GM15510 (cell line): ENCODE results near the gene FAM120AOS.
A peak's percentile ranks its signal among the peaks of the same experiment; 100 is the strongest.

Experiments
- POLR2A ChIP-seq: IDR thresholded peaks from 3 replicates; pipeline ENCODE4 v1.6.1; 2011; ENCODE audit warnings: borderline replicate concordance; ENCODE audit not compliant: insufficient read length; ENCODE audit errors: extremely low read depth

The FAM120AOS gene

GRCh38 chr9:93453047-93453914 lies at the start of gene FAM120AOS:
FAM120AOS (minus strand) TSS chr9:93453581; CDS start chr9:93452709, 872 bp downstream.
- TF ChIP-seq POLR2A, result peak; percentile 63

- TF ChIP-seq POLR2A, result no peak
Observed at GRCh38 chr9:93501406-93501805, 48.0 kb upstream of the FAM120AOS start.

- TF ChIP-seq POLR2A, result no peak
Observed at GRCh38 chr9:93500571-93501298, 47.4 kb upstream of the FAM120AOS start.

GRCh38 chr9:93496285-93496684 lies 42.9 kb upstream of the FAM120AOS start:
- TF ChIP-seq POLR2A, result no peak

DNA sequence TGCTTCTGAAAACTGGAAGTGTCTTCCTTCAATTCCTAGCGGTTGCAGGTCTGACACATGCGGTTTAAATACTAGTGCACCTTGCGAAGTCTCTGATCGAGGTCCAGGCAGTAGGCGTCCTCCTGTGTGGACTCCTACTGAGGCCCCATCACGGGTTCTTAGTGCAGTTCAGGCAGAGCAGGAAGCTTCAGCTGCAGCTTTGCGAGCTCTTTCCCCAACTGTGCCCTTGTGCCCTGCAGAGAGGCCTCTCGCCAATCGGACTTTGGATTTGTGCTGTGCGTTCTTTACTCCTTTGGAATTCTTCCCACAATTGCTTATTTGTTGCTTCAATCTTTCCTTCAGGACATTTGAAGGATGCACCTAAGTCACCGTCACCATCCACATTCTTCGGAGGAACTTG lies 40.6 kb upstream of the FAM120AOS start:
- no peak for TF ChIP-seq POLR2A

DNA sequence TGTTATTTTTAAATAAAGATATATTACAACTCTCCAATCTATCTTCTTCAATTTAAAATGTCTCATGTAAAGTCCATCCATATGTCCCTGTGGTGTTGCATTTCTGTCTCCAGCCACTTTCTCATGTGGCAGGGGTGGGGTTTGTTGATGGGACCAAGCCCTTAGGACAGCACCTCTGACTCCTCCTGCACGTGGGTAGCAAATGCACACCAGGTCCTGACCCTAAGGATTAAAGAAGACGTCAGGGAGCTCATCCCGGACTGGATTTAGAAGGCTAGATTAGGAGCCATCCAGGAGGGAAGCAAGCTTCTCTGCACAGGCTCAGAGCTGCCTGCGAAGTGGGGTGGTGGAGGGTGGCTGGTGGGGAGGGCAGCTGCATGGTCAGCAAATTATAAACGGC lies 38.9 kb upstream of the FAM120AOS start:
- TF ChIP-seq POLR2A, result no peak

GRCh38 chr9:93491593-93492232 lies 38.3 kb upstream of the FAM120AOS start:
- TF ChIP-seq POLR2A, result no peak

DNA sequence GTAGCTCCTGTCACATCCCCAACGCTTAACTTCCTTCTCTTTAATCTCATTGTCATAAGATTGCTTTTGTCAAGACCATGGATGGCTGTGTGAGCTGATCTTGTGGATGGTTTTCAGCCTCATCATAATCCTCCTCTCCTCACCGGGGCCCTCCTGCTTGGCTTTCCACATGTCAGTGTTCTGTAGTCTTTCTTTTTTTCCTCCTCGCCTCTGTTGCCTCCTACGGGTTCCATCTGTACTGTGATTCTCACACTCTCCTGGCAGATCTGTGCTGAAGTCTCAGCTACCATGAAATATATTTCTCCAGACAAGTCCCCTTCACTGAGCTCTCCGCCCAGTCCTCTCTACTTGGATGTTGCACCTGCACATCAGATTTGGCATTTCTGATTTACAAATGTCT lies 34.9 kb upstream of the FAM120AOS start:
- TF ChIP-seq POLR2A, result no peak

DNA sequence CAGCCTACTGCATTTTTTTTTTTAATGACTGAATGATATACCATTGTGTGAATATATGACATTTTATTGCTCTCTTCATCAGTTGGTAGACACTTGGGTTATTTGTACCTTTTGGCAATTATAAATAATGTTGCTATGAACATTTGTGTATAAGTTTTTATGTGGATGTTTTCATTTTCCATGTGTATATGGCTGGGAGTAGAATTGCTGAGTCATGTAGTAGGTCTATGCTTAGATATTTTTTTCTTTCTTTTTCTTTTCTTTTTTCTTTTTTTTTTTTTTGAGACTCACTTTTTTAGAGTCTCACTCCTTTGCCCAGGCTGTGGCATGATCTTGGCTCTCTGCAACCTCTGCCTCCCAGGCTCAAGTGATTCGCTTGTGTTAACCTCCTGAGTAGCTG lies 32.9 kb upstream of the FAM120AOS start:
- no peak for TF ChIP-seq POLR2A

DNA sequence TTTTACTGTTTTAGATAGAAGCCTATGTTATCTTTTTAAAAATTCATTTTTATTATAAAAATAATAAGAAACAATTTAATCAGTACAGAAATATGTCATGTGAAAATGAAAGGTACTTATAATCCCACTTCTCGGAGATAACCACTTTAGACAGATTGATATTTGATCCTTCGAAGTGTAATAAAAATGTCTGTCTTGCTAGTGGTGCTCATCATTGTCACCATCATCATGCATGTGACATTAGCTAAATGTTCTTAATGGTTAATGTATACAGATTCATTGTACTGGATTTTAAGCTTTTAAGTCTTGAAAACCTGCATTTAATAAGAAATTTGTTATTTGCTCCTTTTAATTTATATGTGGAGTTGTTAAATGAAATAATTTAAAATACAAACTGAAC lies 30.1 kb upstream of the FAM120AOS start:
- TF ChIP-seq POLR2A, result no peak

DNA sequence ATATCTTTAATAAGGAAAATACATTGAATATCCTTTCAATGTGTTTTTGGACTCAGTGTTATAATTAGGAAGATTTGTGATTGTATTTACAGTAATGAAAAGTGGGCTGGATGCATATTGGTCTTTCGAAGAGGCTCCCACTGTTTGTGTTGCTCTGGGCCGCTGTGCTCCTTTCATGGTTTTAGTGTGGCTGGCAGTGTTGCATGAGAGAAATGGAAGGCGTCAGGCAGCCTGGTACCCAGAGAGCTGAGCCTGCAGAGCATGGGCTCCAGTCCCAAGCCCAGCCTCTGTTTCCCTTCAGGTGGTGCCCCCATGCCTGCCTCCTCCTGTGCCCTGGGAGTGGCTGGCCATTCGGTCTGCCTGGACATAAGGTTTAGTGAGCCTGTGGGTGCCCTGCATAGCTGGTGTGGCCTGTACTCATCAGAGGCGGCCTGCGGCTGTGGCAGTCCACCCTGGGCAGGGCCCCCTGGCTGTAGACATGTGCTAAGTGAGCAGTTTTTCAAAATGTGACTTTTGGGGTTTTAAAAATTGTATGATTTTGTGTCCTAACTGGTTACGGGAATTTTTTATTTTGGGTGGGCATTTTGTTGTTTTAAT lies 27.4 kb upstream of the FAM120AOS start:
- no peak for TF ChIP-seq POLR2A

GRCh38 chr9:93480262-93480661 lies 26.9 kb upstream of the FAM120AOS start:
- no peak for TF ChIP-seq POLR2A

DNA sequence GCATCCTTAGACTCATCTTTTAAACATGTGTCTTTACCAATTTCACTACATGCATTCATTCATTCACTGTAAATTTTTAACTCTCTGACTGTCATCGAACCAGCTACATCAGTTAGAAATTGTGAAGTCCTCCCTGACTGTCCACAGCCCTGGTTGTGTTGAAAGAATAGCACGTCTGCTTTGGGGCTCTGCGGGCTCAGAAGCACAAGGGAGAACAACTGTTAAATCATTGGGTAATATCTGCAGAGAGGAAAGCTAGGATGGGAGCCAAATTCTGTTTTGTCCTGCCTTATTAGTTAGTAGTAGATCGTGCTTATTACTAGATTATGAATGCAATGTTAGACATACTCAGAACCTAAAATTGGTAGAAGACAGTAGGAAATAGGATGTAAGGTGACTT lies 26.3 kb upstream of the FAM120AOS start:
- no peak for TF ChIP-seq POLR2A

DNA sequence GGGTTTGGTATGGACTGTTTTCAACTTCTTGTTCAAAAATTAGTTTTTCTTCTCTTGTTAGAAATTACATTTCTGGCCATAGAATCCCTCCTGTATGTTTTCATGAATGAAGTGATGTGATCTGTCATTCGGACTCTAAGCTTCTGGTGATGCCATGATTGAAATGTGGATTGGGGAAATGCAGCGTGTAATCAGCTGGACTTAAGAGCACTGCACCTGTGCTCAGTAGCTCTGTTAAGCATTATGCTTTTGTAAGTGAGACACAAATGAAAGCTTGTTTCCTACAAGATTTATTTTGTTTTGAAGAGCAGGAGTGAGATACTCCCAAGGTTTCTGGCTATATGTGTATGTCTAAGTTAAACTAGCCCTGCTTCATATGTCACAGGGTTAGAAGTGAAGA lies 24.0 kb upstream of the FAM120AOS start:
- TF ChIP-seq POLR2A, result no peak

DNA sequence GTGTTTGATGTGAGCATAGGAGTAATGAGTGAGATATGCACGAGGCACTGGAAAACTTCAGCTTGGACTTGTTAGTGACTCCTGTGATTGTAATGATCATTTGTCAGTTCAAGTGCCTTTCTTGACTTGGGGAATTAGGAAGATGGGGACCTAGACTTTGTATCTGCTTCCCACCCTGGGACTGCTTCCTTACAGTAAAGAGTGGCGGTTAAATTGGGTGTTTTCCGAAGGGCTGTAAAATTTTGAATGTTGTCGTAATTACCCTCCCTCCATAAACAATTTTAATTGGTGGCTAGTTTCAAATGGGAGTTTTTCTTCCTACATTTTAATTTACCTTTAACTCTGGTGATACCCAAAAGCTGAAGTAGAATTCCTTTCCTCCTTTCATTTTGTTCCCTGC lies 23.5 kb upstream of the FAM120AOS start:
- no peak for TF ChIP-seq POLR2A

DNA sequence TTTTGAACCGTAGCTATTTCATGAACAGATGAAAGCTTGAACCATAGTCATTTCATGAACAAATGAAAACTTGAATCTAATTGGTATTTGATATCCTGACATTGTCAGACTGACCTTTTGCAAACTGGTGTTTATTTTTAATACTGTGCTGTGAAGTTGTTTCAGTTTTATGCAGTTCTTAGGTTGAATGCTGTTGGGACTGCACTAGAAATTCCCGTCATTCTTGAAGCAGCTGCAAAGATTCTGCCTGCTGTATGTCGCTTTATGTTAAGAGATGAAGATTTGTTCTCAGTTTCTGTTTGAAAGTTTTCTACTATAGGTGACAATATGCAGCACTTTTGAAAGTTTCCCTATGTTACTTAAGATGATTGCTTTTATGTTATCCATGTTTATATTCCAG lies 22.5 kb upstream of the FAM120AOS start:
- no peak for TF ChIP-seq POLR2A

- no peak for TF ChIP-seq POLR2A
Observed at GRCh38 chr9:93475108-93475507, 21.7 kb upstream of the FAM120AOS start.
